SU-DHL-6 (cell line): ENCODE data around the gene TJP1.

Source experiments
- H2AFZ ChIP-seq: fragments of 200-600 bp; sonication (generic); 2 replicates; pipeline ENCODE4 v1.6.1; 2014; ENCODE audit warnings: low read depth, mild to moderate bottlenecking, moderate library complexity, mixed read lengths, antibody characterized with exemption, low read length; ENCODE audit not compliant: severe bottlenecking
- H3F3A ChIP-seq: fragments of 200-600 bp; shearing (Covaris generic); 2 replicates; pipeline ENCODE4 v1.6.0; 2016; ENCODE audit warnings: antibody characterized with exemption, mild to moderate bottlenecking; ENCODE audit not compliant: insufficient read depth
- H3K27ac ChIP-seq: fragments of 200-600 bp; sonication (generic); 2 replicates; pipeline ENCODE4 v1.5.1; 2016; ENCODE audit warnings: low read depth, mild to moderate bottlenecking, low read length, moderate library complexity, mixed read lengths
- H3K27me3 ChIP-seq: fragments of 200-600 bp; sonication (generic), shearing (Covaris generic); 2 replicates; pipeline ENCODE4 v1.6.0; 2014; ENCODE audit warnings: mild to moderate bottlenecking, low read length
- H3K36me3 ChIP-seq: fragments of 200-600 bp; sonication (generic); 2 replicates; pipeline ENCODE4 v1.6.1; 2014; ENCODE audit warnings: mild to moderate bottlenecking, low read length, mixed read lengths
- H3K4me2 ChIP-seq: fragments of 300-600, 200-600 bp; shearing (Covaris generic), sonication (generic); 2 replicates; pipeline ENCODE4 v1.6.0; 2014; ENCODE audit warnings: low read length, low read depth, mild to moderate bottlenecking; ENCODE audit not compliant: poor library complexity, severe bottlenecking
- H3K4me3 ChIP-seq: fragments of 200-600 bp; sonication (generic); 2 replicates; pipeline ENCODE4 v1.5.1; 2014; ENCODE audit warnings: antibody characterized with exemption, low read length, mild to moderate bottlenecking, mixed read lengths; ENCODE audit not compliant: insufficient read depth, poor library complexity, severe bottlenecking
- H3K79me2 ChIP-seq: fragments of 200-600 bp; sonication (generic); 2 replicates; pipeline ENCODE4 v1.6.1; 2014; ENCODE audit warnings: mild to moderate bottlenecking, low read length, moderate library complexity; ENCODE audit not compliant: insufficient read depth
- H3K9ac ChIP-seq: fragments of 200-600 bp; sonication (generic); 2 replicates; pipeline ENCODE4 v1.7.0; 2014; ENCODE audit warnings: mild to moderate bottlenecking, low read length
- H3K9me2 ChIP-seq: fragments of 200-600 bp; sonication (generic); replicated peaks from 2 replicates; pipeline ENCODE4 v1.6.1; 2014; ENCODE audit warnings: low read length; ENCODE audit not compliant: insufficient read depth
- H3K9me3 ChIP-seq: fragments of 200-600 bp; sonication (generic); 2 replicates; pipeline ENCODE4 v1.6.1; 2014; ENCODE audit warnings: low read length, mixed read lengths; ENCODE audit not compliant: insufficient read depth
- H4K20me1 ChIP-seq: fragments of 200-600 bp; sonication (generic); 2 replicates; pipeline ENCODE4 v1.6.1; 2014; ENCODE audit warnings: low read depth, mild to moderate bottlenecking, antibody characterized with exemption, low read length, moderate library complexity, mixed read lengths
- CTCF ChIP-seq: fragments of 200-600 bp; sonication (generic); IDR thresholded peaks from one replicate; pipeline ENCODE4 v1.5.1; 2017; ENCODE audit warnings: antibody characterized with exemption, mild to moderate bottlenecking, low read length, moderate library complexity; ENCODE audit not compliant: insufficient read depth, poor library complexity, severe bottlenecking
- EZH2phosphoT487 ChIP-seq: fragments of 200-600 bp; sonication (generic), shearing (Covaris generic); conservative IDR thresholded peaks from 2 replicates; pipeline ENCODE4 v1.6.1; 2018; ENCODE audit warnings: mild to moderate bottlenecking, antibody characterized with exemption, low read length, moderate library complexity, mixed read lengths

The TJP1 gene

DNA sequence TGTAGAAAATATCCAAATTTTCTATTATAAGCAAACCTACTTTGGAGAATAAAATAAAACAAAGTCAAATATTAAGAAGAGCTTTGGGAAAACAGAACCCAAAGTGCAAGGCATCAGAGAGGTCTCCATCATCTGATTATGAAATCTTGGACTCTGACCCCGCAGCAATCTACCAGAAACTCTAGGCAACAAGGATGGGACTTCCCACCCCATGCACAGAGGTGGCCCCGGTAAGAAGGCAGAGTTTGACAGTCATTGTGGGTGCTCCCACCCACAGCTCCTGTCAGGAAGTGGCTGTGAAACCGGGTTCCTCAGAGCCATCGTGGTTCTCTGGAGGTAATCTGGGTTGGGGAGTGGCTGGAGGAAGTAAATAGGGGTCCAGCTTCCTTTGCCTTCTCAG lies 37.0 kb upstream of the TJP1 start:
- H3K4me3 ChIP-seq, result no peak overlapping the region
- H2AFZ ChIP-seq, result no peak overlapping the region
- no peaks in the 10 kb centered on the region for H3K79me2 ChIP-seq
- H3K4me2 ChIP-seq, result no peak overlapping the region
- no peaks in the 10 kb centered on the region for H3F3A ChIP-seq
- H3K9ac ChIP-seq, result no peak overlapping the region
- H3K27ac ChIP-seq, result no peak overlapping the region
- no peaks in the 10 kb centered on the region for H3K9me3 ChIP-seq
- H4K20me1 ChIP-seq, result no peaks in the 10 kb centered on the region
- H3K27me3 ChIP-seq, result no peaks in the 10 kb centered on the region
- no peaks in the 10 kb centered on the region for H3K9me2 ChIP-seq
- TF ChIP-seq EZH2phosphoT487 (no peak), CTCF (no peak)
- H3K36me3 ChIP-seq, result no peaks in the 10 kb centered on the region

DNA sequence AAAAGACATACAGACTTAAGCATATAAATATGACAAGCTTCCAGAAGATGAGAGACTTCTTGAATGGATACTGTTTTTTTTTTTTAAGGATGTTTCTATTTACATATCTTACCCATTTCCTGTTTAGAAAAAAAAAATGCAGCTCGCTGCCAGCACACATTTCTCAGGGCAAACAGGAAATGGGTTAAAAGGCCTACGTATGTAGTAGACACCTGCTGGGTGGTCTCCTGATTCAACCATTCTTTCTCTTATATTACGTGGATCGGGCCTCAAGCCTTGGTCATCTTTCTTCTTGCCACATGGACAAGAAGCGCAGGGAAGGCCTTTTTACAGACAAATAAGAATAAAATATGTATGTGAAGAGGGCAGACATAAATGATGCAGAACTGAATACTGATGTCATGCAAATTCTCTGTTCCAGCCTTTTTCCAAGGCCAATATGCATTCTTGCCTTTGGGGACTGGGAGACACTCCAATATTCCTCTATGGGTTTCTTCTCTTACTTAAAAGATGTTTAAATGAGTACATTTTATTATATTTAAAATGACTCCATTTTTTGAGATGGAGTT lies 35.0 kb upstream of the TJP1 start:
- no peak overlapping the region for H3K4me2 ChIP-seq
- TF ChIP-seq EZH2phosphoT487, result no peak
- no peak for TF ChIP-seq CTCF
- H3K79me2 ChIP-seq, result no peaks in the 10 kb centered on the region

DNA sequence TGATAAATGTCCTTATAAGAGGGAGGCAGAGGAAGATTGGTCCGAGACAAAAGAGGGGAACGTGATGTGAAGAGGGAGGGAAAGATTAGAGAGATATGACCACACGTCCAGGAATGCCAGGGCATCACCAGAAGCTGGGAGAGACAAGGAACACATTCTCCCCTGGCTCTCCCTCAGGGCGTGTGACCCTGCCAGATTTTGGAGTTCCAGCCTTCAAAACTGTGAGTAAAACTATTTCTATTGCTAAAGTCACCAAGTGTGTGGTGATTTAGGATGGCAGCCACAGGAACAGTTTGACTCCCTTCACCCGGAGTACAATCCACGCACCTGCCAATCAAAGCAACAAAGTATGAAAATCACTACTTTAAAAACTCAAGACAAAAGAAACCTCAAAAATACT lies 32.1 kb upstream of the TJP1 start:
- no peaks in the 10 kb centered on the region for H3K27me3 ChIP-seq
- no peaks in the 10 kb centered on the region for H3K79me2 ChIP-seq
- H3K4me3 ChIP-seq, result no peak overlapping the region
- no peaks in the 10 kb centered on the region for H3K9me2 ChIP-seq
- no peak overlapping the region for H3K27ac ChIP-seq
- no peaks in the 10 kb centered on the region for H4K20me1 ChIP-seq
- no peaks in the 10 kb centered on the region for H3F3A ChIP-seq
- no peaks in the 10 kb centered on the region for H3K36me3 ChIP-seq
- no peaks in the 10 kb centered on the region for H3K9me3 ChIP-seq
- TF ChIP-seq CTCF (no peak), EZH2phosphoT487 (no peak)
- no peak overlapping the region for H3K4me2 ChIP-seq
- H3K9ac ChIP-seq, result no peak overlapping the region
- H2AFZ ChIP-seq, result no peak overlapping the region

More for the DNA sequence above, 35.0 kb upstream of the TJP1 start:
- no peak overlapping the region for H3K9ac ChIP-seq
- no peaks in the 10 kb centered on the region for H3K9me3 ChIP-seq
- no peak overlapping the region for H2AFZ ChIP-seq
- H3K27ac ChIP-seq, result no peak overlapping the region
- no peak overlapping the region for H3K4me3 ChIP-seq
- H4K20me1 ChIP-seq, result no peaks in the 10 kb centered on the region
- H3F3A ChIP-seq, result no peaks in the 10 kb centered on the region
- no peaks in the 10 kb centered on the region for H3K27me3 ChIP-seq
- no peaks in the 10 kb centered on the region for H3K36me3 ChIP-seq
- no peaks in the 10 kb centered on the region for H3K9me2 ChIP-seq
